Middle frontal gyrus (tissue), 1 donor: ENCODE results near the gene TSPYL6.
A peak's percentile ranks its signal among the peaks of the same experiment; 100 is the strongest.
"Not testable (repeated sequence)": the region's sequence is repeated elsewhere in the genome, so short reads cannot be mapped to it uniquely, and the experiment has no call there.

Source experiments
- DNase-seq: peaks from one replicate; pipeline ENCODE4 v3.0.0-alpha.2; 2015; ENCODE audit warnings: low spot score; ENCODE audit errors: extremely low spot score

TSPYL6 gene

GRCh38 chr2:54256091-54256694 lies at the start of gene TSPYL6:
TSS of gene TSPYL6 (minus strand) at chr2:54256229. CDS start at chr2:54256151, 78 bp downstream.
- no peak for DNase-seq

- DNase-seq, result no peak
These were observed 47.6 kb upstream of the TSPYL6 start for GRCh38 chr2:54303631-54304030.

- no peak for DNase-seq
These were observed 42.5 kb upstream of the TSPYL6 start for GRCh38 chr2:54298514-54298913.

GRCh38 chr2:54295911-54296310 lies 39.9 kb upstream of the TSPYL6 start:
- DNase-seq, result no peak

- DNase-seq, result not testable (repeated sequence)
These were observed 38.6 kb upstream of the TSPYL6 start for GRCh38 chr2:54294665-54295064.

- no peak for DNase-seq
These were observed 34.5 kb upstream of the TSPYL6 start for GRCh38 chr2:54290356-54291025.

- no peak for DNase-seq
These were observed 33.9 kb upstream of the TSPYL6 start for GRCh38 chr2:54289917-54290316.

GRCh38 chr2:54287532-54287931 lies 31.5 kb upstream of the TSPYL6 start:
- no peak for DNase-seq

GRCh38 chr2:54285451-54285850 lies 29.4 kb upstream of the TSPYL6 start:
- DNase-seq, result no peak

- no peak for DNase-seq
These were observed 28.8 kb upstream of the TSPYL6 start for GRCh38 chr2:54284826-54285225.

GRCh38 chr2:54279385-54279784 lies 23.4 kb upstream of the TSPYL6 start:
- no peak for DNase-seq

- DNase-seq, result no peak
These were observed 19.5 kb upstream of the TSPYL6 start for GRCh38 chr2:54275541-54275940.

- DNase-seq, result peak; percentile 12
These were observed 18.8 kb upstream of the TSPYL6 start for GRCh38 chr2:54274781-54275242.

- no peak for DNase-seq
These were observed 16.0 kb upstream of the TSPYL6 start for GRCh38 chr2:54271843-54272627.

- DNase-seq, result no peak
These were observed 15.2 kb upstream of the TSPYL6 start for GRCh38 chr2:54271189-54271588.

- no peak for DNase-seq
These were observed 11.5 kb upstream of the TSPYL6 start for GRCh38 chr2:54267577-54267976.

GRCh38 chr2:54265081-54265480 lies 9.1 kb upstream of the TSPYL6 start:
- not testable (repeated sequence) for DNase-seq

GRCh38 chr2:54262015-54262765 lies 6.2 kb upstream of the TSPYL6 start:
- DNase-seq, result no peak

GRCh38 chr2:54261537-54261936 lies 5.5 kb upstream of the TSPYL6 start:
- no peak for DNase-seq

- DNase-seq, result no peak
These were observed 4.2 kb upstream of the TSPYL6 start for GRCh38 chr2:54260241-54260595.

GRCh38 chr2:54259413-54260240 lies 3.6 kb upstream of the TSPYL6 start:
- DNase-seq, result no peak
